SK-N-MC (cell line): ENCODE data around the gene NT5DC4.

ENCODE experiments used
- DNase-seq: peaks from one replicate; pipeline ENCODE4 v3.0.0-alpha.2; 2011; ENCODE audit warnings: low read depth, low spot score
- H3K27ac ChIP-seq: fragments of 200-600 bp; sonication (generic); 2 replicates; pipeline ENCODE4 v1.5.1; 2016; ENCODE audit warnings: mixed run types
- H3K36me3 ChIP-seq: fragments of 200-600 bp; sonication (generic); 2 replicates; pipeline ENCODE4 v1.6.1; 2017; ENCODE audit warnings: antibody characterized with exemption, low read length, mixed read lengths; ENCODE audit not compliant: insufficient read depth
- H3K4me3 ChIP-seq: fragments of 200-600 bp; sonication (generic); 2 replicates; pipeline ENCODE4 v1.5.1; 2016
- H3K9ac ChIP-seq: fragments of 200-600 bp; sonication (generic); 2 replicates; pipeline ENCODE4 v1.8.0; 2017; ENCODE audit warnings: mixed run types, mixed read lengths; ENCODE audit not compliant: insufficient read length
- H3K9me3 ChIP-seq: fragments of 200-600 bp; sonication (generic); 2 replicates; pipeline ENCODE4 v1.6.1; 2017; ENCODE audit warnings: low read depth, mild to moderate bottlenecking, antibody characterized with exemption, low read length, moderate library complexity, mixed read lengths
- EZH2 ChIP-seq: fragments of 200-600 bp; sonication (generic); IDR thresholded peaks from one replicate; pipeline ENCODE4 v1.6.1; 2017; ENCODE audit warnings: antibody characterized with exemption
- FOXP2 ChIP-seq: optimal IDR thresholded peaks from 2 replicates; pipeline ENCODE3; 2011; ENCODE audit warnings: mild to moderate bottlenecking, moderate library complexity; ENCODE audit not compliant: insufficient read depth; ENCODE audit errors: extremely low read length, control extremely low read depth
- POLR2AphosphoS5 ChIP-seq: IDR thresholded peaks from 2 replicates; pipeline ENCODE4 v1.6.1; 2012; ENCODE audit warnings: mild to moderate bottlenecking, low read depth, low read length, borderline replicate concordance

Gene NT5DC4

DNA sequence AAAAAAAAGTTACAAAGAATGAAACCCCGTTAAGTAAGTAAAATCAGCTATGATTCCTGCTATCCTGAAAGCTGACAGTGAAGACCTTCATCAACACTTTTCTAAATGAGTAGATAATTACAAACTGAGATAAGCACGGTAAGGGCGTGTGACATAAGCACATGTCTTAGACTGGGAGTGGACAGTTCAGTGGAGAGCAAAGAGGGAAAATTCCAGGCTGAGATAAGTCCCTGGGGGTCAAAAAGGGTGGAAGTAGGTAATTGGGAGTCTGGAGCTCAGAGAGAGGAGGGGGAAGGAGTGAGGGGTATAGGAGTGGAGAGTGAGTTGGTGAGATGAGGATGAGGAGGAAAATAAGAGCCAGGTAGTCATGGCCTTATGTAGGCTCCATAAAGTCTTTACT is 67.8 kb downstream of the NT5DC4 start:
- Histone ChIP-seq H3K36me3 (no peaks in the 10 kb centered on the region), H3K27ac (no peak overlapping the region), H3K9ac (no peak overlapping the region), H3K9me3 (no peaks in the 10 kb centered on the region), H3K4me3 (no peak overlapping the region)
- no peak for DNase-seq
- TF ChIP-seq FOXP2 (no peak), POLR2AphosphoS5 (no peak), EZH2 (no peak)
